Transverse colon (tissue), 4 donors: ENCODE results near the gene HDGFL1. TPM values are rescaled to one million over a fixed set of nuclear protein-coding genes. Genes with fewer than 3 reads are reported as not detected.

Source experiments
- DNase-seq: peaks from one replicate; pipeline ENCODE4 v3.0.0-alpha.2; 2019
- H3K27ac ChIP-seq, 4 donors: fragments of 200-600 bp; sonication (generic); 2 replicates each; pipeline ENCODE4 v1.5.1; 2016 to 2018; ENCODE audit warnings: inconsistent platforms in 4 of 4
- H3K27me3 ChIP-seq: fragments of 200-600 bp; sonication (generic); 2 replicates; pipeline ENCODE4 v1.5.1; 2017; ENCODE audit warnings: inconsistent platforms
- H3K36me3 ChIP-seq, 4 donors: fragments of 200-600 bp; sonication (generic); 2 replicates each; pipeline ENCODE4 v1.5.1; 2017 to 2019; ENCODE audit warnings: inconsistent platforms in 4 of 4
- H3K4me1 ChIP-seq, 4 donors: fragments of 200-600 bp; sonication (generic); 2 replicates each; pipeline ENCODE4 v1.5.1; 2017 to 2020; ENCODE audit warnings: inconsistent platforms in 4 of 4
- H3K4me3 ChIP-seq, 4 donors: fragments of 200-600 bp; sonication (generic); 1 replicate in 1 of 4; 2 replicates in 3 of 4; pipeline versions ENCODE4 v1.5.1 to v1.6.1; 2017 to 2019; ENCODE audit warnings: inconsistent platforms in 4 of 4
- H3K9me3 ChIP-seq, 2 donors: fragments of 200-600 bp; sonication (generic); 2 replicates each; pipeline ENCODE4 v1.5.1; 2017 to 2019; ENCODE audit warnings: inconsistent platforms in 2 of 2
- CTCF ChIP-seq, 5 experiments: fragments of 200-600 bp in 3 of 5; fragments of 450-650 bp in 2 of 5; sonication (generic) in 3 of 5; IDR thresholded peaks; 1 replicate in 2 of 5; 2 replicates in 3 of 5; pipeline ENCODE4 v1.5.1; 2016 to 2017; ENCODE audit warnings: antibody characterized with exemption in 5 of 5, inconsistent platforms in 3 of 5, mild to moderate bottlenecking in 2 of 5, moderate library complexity in 1 of 5
- EP300 ChIP-seq: sonication (generic); formaldehyde crosslinking; IDR thresholded peaks from one replicate; pipeline ENCODE4 v1.6.1; 2017; ENCODE audit warnings: antibody characterized with exemption, low read depth
- POLR2A ChIP-seq: fragments of 450-650 bp; IDR thresholded peaks from one replicate; pipeline ENCODE4 v1.6.1; 2016; ENCODE audit warnings: antibody characterized with exemption, mild to moderate bottlenecking, moderate library complexity
- POLR2AphosphoS5 ChIP-seq, 3 donors: sonication (generic); formaldehyde crosslinking; IDR thresholded peaks; one replicate each; pipeline ENCODE4 v1.6.1; 2016; ENCODE audit warnings: antibody characterized with exemption in 3 of 3
- WGBS, 2 donors: methylation state at CpG; one replicate each; pipeline ENCODE4 v1.1.5; 2018; ENCODE audit warnings: low coverage in 1 of 2; 5-methylcytosine and 5-hydroxymethylcytosine counted together
- in situ Hi-C, 4 donors: fragments of 200-750 bp; cut with MboI; loops; one replicate each; pipeline versions ENCODE4 v1.15.0 to v1.15.1; 2017; ENCODE audit warnings: low sequenced_read_pairs in 3 of 4, low pct_ligation_motif_present in 1 of 4, low pct_unique_long_range_greater_than_20kb in 1 of 4
- intact Hi-C: fragments of 100-400 bp; cut with DNase I; formaldehyde crosslinking; loops from one replicate; pipeline ENCODE4 v1.15.1; 2023; ENCODE audit warnings: low total_unique reads
- total RNA-seq, 4 donors: library from RNA; depleted of rRNA; stranded (reverse); fragments of >200 nt; gene quantifications; one replicate each; pipeline ENCODE4 v1.1.0, GENCODE V29; 2016

Gene HDGFL1
- total RNA-seq, 4 donors from 2014 or later: not detected

GRCh38 chr6:22546236-22546635 is 23.1 kb upstream of the HDGFL1 start:
- H3K27me3 ChIP-seq: no peaks in the 10 kb centered on the region
- 83 to 100% methylated on average over 1 of the region's 1 CpG for WGBS, 2 donors
- TF ChIP-seq CTCF (IDR thresholded peaks at IDR 0.05) (no peak), POLR2A (no peak), POLR2AphosphoS5 (IDR thresholded peaks at IDR 0.05) (no peak), EP300 (no peak)
- DNase-seq: no peak
- no peak overlapping the region for H3K27ac ChIP-seq
- no peaks in the 10 kb centered on the region for H3K4me1 ChIP-seq
- intact Hi-C loops: no loop called here
- H3K36me3 ChIP-seq: no peaks in the 10 kb centered on the region
- in situ Hi-C loops: no loop called here
- no peaks in the 10 kb centered on the region for H3K9me3 ChIP-seq
- H3K4me3 ChIP-seq: no peak overlapping the region

GRCh38 chr6:22550971-22551670 is 18.2 kb upstream of the HDGFL1 start:
- in situ Hi-C loops: no loop called here
- 85 to 91% methylated on average over 2 of the region's 2 CpGs for WGBS, 2 donors
- H3K36me3 ChIP-seq: no peaks in the 10 kb centered on the region
- no peak overlapping the region for H3K4me3 ChIP-seq
- TF ChIP-seq CTCF (IDR thresholded peaks at IDR 0.05) (no peak), POLR2A (no peak), POLR2AphosphoS5 (IDR thresholded peaks at IDR 0.05) (no peak), EP300 (no peak)
- H3K9me3 ChIP-seq: no peaks in the 10 kb centered on the region
- no peak overlapping the region for H3K27ac ChIP-seq
- no peaks in the 10 kb centered on the region for H3K4me1 ChIP-seq
- no peak for DNase-seq
- intact Hi-C loops: no loop called here
- H3K27me3 ChIP-seq: no peaks in the 10 kb centered on the region

- H3K9me3 ChIP-seq: no peaks in the 10 kb centered on the region
- in situ Hi-C loops: no loop called here
- no peaks in the 10 kb centered on the region for H3K27me3 ChIP-seq
- WGBS, 2 donors: 72% methylated on average over 2 of the region's 2 CpGs; no CpG with 5 or more reads in 1 of the 2 donors
- TF ChIP-seq CTCF (IDR thresholded peaks at IDR 0.05) (no peak), POLR2A (no peak), EP300 (no peak), POLR2AphosphoS5 (IDR thresholded peaks at IDR 0.05) (no peak)
- H3K36me3 ChIP-seq: no peaks in the 10 kb centered on the region
- intact Hi-C loops: no loop called here
- no peak for DNase-seq
- H3K4me1 ChIP-seq: no peaks in the 10 kb centered on the region
- no peak overlapping the region for H3K4me3 ChIP-seq
- H3K27ac ChIP-seq: no peak overlapping the region
These were observed 13.1 kb upstream of the HDGFL1 start for GRCh38 chr6:22556266-22556665.

- in situ Hi-C loops: no loop called here
- WGBS, 2 donors: 86 to 87% methylated on average over 6 of the region's 6 CpGs
- H3K36me3 ChIP-seq: no peaks in the 10 kb centered on the region
These were observed 12.4 kb upstream of the HDGFL1 start for GRCh38 chr6:22557007-22557406.

More at GRCh38 chr6:22557007-22557406, 12.4 kb upstream of the HDGFL1 start:
- intact Hi-C loops: no loop called here
- no peaks in the 10 kb centered on the region for H3K9me3 ChIP-seq
- H3K27me3 ChIP-seq: no peaks in the 10 kb centered on the region
- H3K4me3 ChIP-seq: no peak overlapping the region
- H3K4me1 ChIP-seq: no peaks in the 10 kb centered on the region
- TF ChIP-seq EP300 (no peak), POLR2A (no peak), CTCF (IDR thresholded peaks at IDR 0.05) (no peak), POLR2AphosphoS5 (IDR thresholded peaks at IDR 0.05) (no peak)
- H3K27ac ChIP-seq: no peak overlapping the region
- no peak for DNase-seq
